PC-3 (cell line): ENCODE data around the gene GBE1. TPM values are rescaled to one million over a fixed set of nuclear protein-coding genes. Genes with fewer than 3 reads are reported as not detected.

Source experiments
- ATAC-seq: fragments of 200-7000 bp; cut with Tn5 transposase; 2 replicates; pipeline ENCODE4 v1.9.1; 2020; ENCODE audit warnings: mild to moderate bottlenecking, moderate library complexity
- BruUV-seq: library from RNA; stranded (reverse); fragments of 400-500 nt; replicated peaks from 2 replicates; lab custom pipeline; 2021; lab: Mats Ljungman, UMichigan
- CTCF ChIA-PET: fragments of 300-600 bp; sonication (Branson Sonifier 250); formaldehyde crosslinking; loops from one replicate; lab custom pipeline; 2022; ENCODE audit warnings: antibody characterized with exemption; lab: Charles Lee
- POLR2A ChIA-PET: fragments of 300-600 bp; sonication (Branson Sonifier 250); formaldehyde crosslinking; loops from one replicate; lab custom pipeline; 2022; ENCODE audit warnings: antibody characterized with exemption; ENCODE audit not compliant: unreplicated experiment; lab: Charles Lee
- DNase-seq: peaks from one replicate; pipeline ENCODE4 v3.0.0-alpha.2; 2015
- H2AFZ ChIP-seq: fragments of 300-600 bp; sonication (generic); 2 replicates; pipeline ENCODE4 v1.6.0; 2016; ENCODE audit warnings: antibody characterized with exemption, low read length
- H3F3A ChIP-seq: fragments of 300-600 bp; sonication (generic); one replicate; pipeline ENCODE4 v1.6.0; 2017; ENCODE audit warnings: antibody characterized with exemption, low read length, control low read depth, mild to moderate bottlenecking; ENCODE audit not compliant: unreplicated experiment
- H3K27ac ChIP-seq: fragments of 300-600 bp; sonication (generic); 2 replicates; pipeline ENCODE4 v1.5.1; 2016; ENCODE audit warnings: mild to moderate bottlenecking, low read length
- H3K27me3 ChIP-seq: fragments of 300-600 bp; sonication (generic); 2 replicates; pipeline ENCODE4 v1.6.1; 2016; ENCODE audit warnings: low read length, mixed read lengths
- H3K36me3 ChIP-seq: fragments of 300-600 bp; sonication (generic); 2 replicates; pipeline ENCODE4 v1.6.1; 2016; ENCODE audit warnings: low read depth, mixed run types, low read length, mixed read lengths
- H3K4me1 ChIP-seq: fragments of 300-600 bp; sonication (generic); 2 replicates; pipeline ENCODE4 v1.5.1; 2016; ENCODE audit warnings: low read length; ENCODE audit not compliant: insufficient read depth
- H3K4me2 ChIP-seq: fragments of 300-600 bp; sonication (generic); 2 replicates; pipeline ENCODE4 v1.6.0; 2016; ENCODE audit warnings: low read length
- H3K4me3 ChIP-seq: fragments of 300-600 bp; sonication (generic); 2 replicates; pipeline ENCODE4 v1.5.1; 2016; ENCODE audit warnings: mild to moderate bottlenecking, low read length, mixed read lengths
- H3K79me2 ChIP-seq: fragments of 300-600 bp; sonication (generic); 2 replicates; pipeline ENCODE4 v1.6.1; 2017; ENCODE audit warnings: low read length, mixed read lengths
- H3K9ac ChIP-seq: fragments of 300-600 bp; sonication (generic); 2 replicates; pipeline ENCODE4 v1.6.0; 2016; ENCODE audit warnings: mild to moderate bottlenecking, low read length
- H3K9me2 ChIP-seq: fragments of 300-600 bp; sonication (generic); replicated peaks from 2 replicates; pipeline ENCODE4 v1.6.1; 2016; ENCODE audit warnings: mixed run types, low read length, mixed read lengths
- H3K9me3 ChIP-seq: fragments of 300-600 bp; sonication (generic); 2 replicates; pipeline ENCODE4 v1.6.1; 2016; ENCODE audit warnings: low read length, mixed read lengths
- H4K20me1 ChIP-seq: fragments of 300-600 bp; sonication (generic); 2 replicates; pipeline ENCODE4 v1.6.1; 2016; ENCODE audit warnings: low read length, mixed read lengths
- EZH2 ChIP-seq: fragments of 300-600 bp; sonication (generic); IDR thresholded peaks from one replicate; pipeline ENCODE4 v1.6.1; 2017; ENCODE audit warnings: antibody characterized with exemption, mild to moderate bottlenecking, low read length; ENCODE audit not compliant: unreplicated experiment
- EZH2phosphoT487 ChIP-seq: fragments of 300-600 bp; sonication (generic); IDR thresholded peaks from 2 replicates; pipeline ENCODE4 v1.6.1; 2018; ENCODE audit warnings: mild to moderate bottlenecking, antibody characterized with exemption, low read length, borderline replicate concordance
- intact Hi-C: fragments of 100-400 bp; cut with micrococcal nuclease; formaldehyde crosslinking; loops from 2 replicates; pipeline ENCODE4 v1.9.0; 2023
- total RNA-seq: library from RNA; depleted of rRNA; stranded (reverse); fragments of >200 nt; gene quantifications from 2 replicates; pipeline ENCODE4 v1.2.3, GENCODE V29; 2014
- TF ChIP-seq, protein P1 (sequence below): fragments of 300-600 bp; sonication (generic); conservative IDR thresholded peaks from 2 replicates; pipeline ENCODE4 v1.5.1; 2017; ENCODE audit warnings: antibody characterized with exemption, low read depth, mild to moderate bottlenecking, low read length

Gene GBE1
- total RNA-seq, 1 experiment from 2014 or later = 57.7 TPM

DNA sequence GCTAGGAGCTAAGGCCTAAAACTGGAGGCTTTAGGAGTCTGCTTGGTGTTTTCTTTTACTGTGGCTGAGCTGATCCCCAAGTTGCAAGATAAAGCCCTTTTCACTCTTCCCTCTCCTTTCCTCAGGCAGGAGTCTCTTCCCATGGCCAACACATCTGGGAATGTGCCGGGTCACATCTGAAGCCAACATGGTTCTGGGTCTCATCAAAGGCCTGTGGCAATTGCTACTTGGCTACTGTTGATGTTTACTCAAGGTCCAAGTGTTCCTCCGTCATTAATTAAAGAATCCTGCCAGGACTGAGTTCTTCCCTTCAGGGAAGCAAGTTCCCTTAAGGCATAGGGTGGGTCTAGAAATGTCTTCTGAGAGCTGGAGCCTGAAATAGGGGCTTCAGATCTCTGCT lies 230.2 kb downstream of the GBE1 start:
- CTCF ChIA-PET = no interaction called here
- DNase-seq (no peak), ATAC-seq (no peak)
- Histone ChIP-seq H3F3A (no peaks in the 10 kb centered on the region), H3K9ac (no peak overlapping the region), H3K79me2 (no peaks in the 10 kb centered on the region), H3K27ac (no peak overlapping the region), H2AFZ (no peak overlapping the region), H4K20me1 (no peaks in the 10 kb centered on the region), H3K4me3 (no peak overlapping the region), H3K4me1 (no peaks in the 10 kb centered on the region), H3K9me3 (no peaks in the 10 kb centered on the region), H3K4me2 (no peak overlapping the region), H3K9me2 (no peaks in the 10 kb centered on the region), H3K27me3 (no peaks in the 10 kb centered on the region), H3K36me3 (peaks cover 27% of the 10 kb centered on the region)
- POLR2A ChIA-PET = interaction anchor here (0.6 kb wide), 1 partner anchor 300 kb away, joined by 3 read pairs; no protein-coding TSS in a partner anchor
- intact Hi-C loops = no loop called here
- no TSS peak for BruUV-seq
- TF ChIP-seq, protein P1, sequence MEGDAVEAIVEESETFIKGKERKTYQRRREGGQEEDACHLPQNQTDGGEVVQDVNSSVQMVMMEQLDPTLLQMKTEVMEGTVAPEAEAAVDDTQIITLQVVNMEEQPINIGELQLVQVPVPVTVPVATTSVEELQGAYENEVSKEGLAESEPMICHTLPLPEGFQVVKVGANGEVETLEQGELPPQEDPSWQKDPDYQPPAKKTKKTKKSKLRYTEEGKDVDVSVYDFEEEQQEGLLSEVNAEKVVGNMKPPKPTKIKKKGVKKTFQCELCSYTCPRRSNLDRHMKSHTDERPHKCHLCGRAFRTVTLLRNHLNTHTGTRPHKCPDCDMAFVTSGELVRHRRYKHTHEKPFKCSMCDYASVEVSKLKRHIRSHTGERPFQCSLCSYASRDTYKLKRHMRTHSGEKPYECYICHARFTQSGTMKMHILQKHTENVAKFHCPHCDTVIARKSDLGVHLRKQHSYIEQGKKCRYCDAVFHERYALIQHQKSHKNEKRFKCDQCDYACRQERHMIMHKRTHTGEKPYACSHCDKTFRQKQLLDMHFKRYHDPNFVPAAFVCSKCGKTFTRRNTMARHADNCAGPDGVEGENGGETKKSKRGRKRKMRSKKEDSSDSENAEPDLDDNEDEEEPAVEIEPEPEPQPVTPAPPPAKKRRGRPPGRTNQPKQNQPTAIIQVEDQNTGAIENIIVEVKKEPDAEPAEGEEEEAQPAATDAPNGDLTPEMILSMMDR = no peak
- no peak for TF ChIP-seq EZH2
- no peak for TF ChIP-seq EZH2phosphoT487

DNA sequence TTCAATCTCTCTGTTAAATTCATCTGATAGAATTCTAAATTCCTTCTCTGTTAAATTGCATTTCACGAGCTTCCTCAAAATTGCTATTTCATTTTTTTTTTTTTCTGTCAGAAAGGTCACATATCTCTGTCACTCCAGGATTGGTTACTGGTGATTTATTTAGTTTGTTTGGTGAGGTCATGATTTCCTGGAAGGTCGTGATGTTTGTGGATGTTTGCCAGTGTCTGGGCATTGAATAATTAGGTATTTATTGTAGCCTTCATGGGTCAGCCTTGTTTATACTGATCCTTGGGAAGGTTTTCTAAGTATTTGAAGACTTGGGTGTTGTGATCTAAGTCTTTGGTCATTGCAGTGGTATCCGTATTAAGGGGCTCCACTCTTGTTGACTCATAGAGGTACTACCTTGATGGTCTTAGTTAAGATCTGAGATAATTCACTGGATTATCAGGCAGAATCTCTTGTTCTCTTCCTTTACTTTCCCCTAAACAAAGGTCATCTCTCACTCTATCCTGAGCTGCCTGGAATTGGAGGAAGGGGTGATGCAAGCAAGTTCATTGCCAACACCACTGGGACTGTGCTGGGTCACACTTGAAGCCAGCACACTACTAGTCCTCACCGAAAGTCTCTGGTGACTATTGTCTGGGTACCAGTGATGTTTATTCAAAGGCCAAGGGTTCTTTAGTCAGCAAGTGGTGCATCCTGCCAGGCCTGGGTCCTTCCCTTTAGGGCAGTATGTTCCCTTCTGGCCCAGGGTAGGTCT lies 231.1 kb downstream of the GBE1 start:
- no peak for TF ChIP-seq EZH2
- Histone ChIP-seq H3K27ac (no peak overlapping the region), H3K27me3 (no peaks in the 10 kb centered on the region), H4K20me1 (no peaks in the 10 kb centered on the region), H2AFZ (no peak overlapping the region), H3K4me1 (no peaks in the 10 kb centered on the region), H3K4me3 (no peak overlapping the region), H3K9me2 (no peaks in the 10 kb centered on the region), H3F3A (no peaks in the 10 kb centered on the region), H3K4me2 (no peak overlapping the region), H3K9me3 (no peaks in the 10 kb centered on the region), H3K36me3 (peaks cover 27% of the 10 kb centered on the region), H3K79me2 (no peaks in the 10 kb centered on the region), H3K9ac (no peak overlapping the region)
- CTCF ChIA-PET = interaction anchor here (0.6 kb wide), 1 partner anchor 111 kb away, joined by 4 read pairs; no protein-coding TSS in a partner anchor
- intact Hi-C loops = no loop called here
- ATAC-seq (no peak), DNase-seq (no peak)
- POLR2A ChIA-PET = no interaction called here
- no TSS peak for BruUV-seq

DNA sequence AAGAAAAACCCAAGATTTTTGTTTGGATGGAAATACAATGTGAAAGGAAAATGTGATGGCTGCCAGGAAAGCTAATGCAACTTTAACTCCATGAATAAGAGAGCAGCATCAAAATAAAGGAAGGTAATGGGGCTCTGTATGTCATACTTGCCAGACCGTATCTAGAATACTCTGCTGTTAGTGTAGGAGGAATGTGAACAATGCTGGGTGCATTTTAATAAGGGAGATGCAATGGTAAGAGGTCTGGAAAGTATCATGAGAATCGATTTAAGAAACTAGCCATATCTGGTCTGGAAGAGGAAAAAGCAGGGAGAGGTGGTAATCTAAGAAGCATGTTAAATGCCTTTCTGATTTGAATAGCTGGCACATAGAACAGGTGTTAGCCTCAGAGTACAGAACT lies 239.6 kb downstream of the GBE1 start:
- CTCF ChIA-PET = no interaction called here
- no peak overlapping the region for H3K9ac ChIP-seq
- H3K36me3 ChIP-seq = 0 out of 2 replicates have a peak, but pooled peaks cover 3% of the 10 kb centered on the region
- H3K27ac ChIP-seq = no peak overlapping the region
- no TSS peak for BruUV-seq
- intact Hi-C loops = no loop called here
- H2AFZ ChIP-seq = no peak overlapping the region
- H3K4me3 ChIP-seq = no peak overlapping the region
- H3K27me3 ChIP-seq = no peaks in the 10 kb centered on the region
- H4K20me1 ChIP-seq = no peaks in the 10 kb centered on the region
- no peaks in the 10 kb centered on the region for H3K79me2 ChIP-seq
- no peaks in the 10 kb centered on the region for H3K4me1 ChIP-seq
- H3F3A ChIP-seq = no peaks in the 10 kb centered on the region
- no peak overlapping the region for H3K4me2 ChIP-seq
- H3K9me3 ChIP-seq = no peaks in the 10 kb centered on the region
- TF ChIP-seq, protein P1 = no peak
- TF ChIP-seq EZH2phosphoT487 (no peak), EZH2 (no peak)
- no peak for DNase-seq
- ATAC-seq = no peak
- H3K9me2 ChIP-seq = no peaks in the 10 kb centered on the region
- POLR2A ChIA-PET = interaction anchor here (0.7 kb wide), 1 partner anchor 754 kb away, joined by 5 read pairs; no protein-coding TSS in a partner anchor
